Stimulated activated CD8-positive, alpha-beta memory T cell treated with anti-CD3 and anti-CD28 coated beads, Interleukin-7, amount 100 ng/mL, for 48 hours (primary cell): ENCODE data around the gene CNOT11.

Source experiments
- DNase-seq, 2 donors: peaks; one replicate each; pipeline ENCODE4 v3.0.0-alpha.2; 2020; ENCODE audit warnings: low read depth in 1 of 2; ENCODE audit errors: extremely low read depth in 1 of 2

CNOT11 gene

GRCh38 chr2:101274142-101274541 lies 21.5 kb downstream of the CNOT11 start:
- no peak for DNase-seq

- DNase-seq, result no peak
These were observed 24.4 kb downstream of the CNOT11 start for GRCh38 chr2:101277111-101277510.

- no peak for DNase-seq
These were observed 26.2 kb downstream of the CNOT11 start for GRCh38 chr2:101278925-101279324.

GRCh38 chr2:101281482-101281881 lies 28.8 kb downstream of the CNOT11 start:
- DNase-seq, result no peak

- DNase-seq, result no peak
These were observed 30.3 kb downstream of the CNOT11 start for GRCh38 chr2:101282980-101283379.

- DNase-seq, result no peak
These were observed 34.0 kb downstream of the CNOT11 start for GRCh38 chr2:101286684-101287083.

GRCh38 chr2:101287303-101287702 lies 34.6 kb downstream of the CNOT11 start:
- DNase-seq, result no peak

- DNase-seq, result no peak
These were observed 38.0 kb downstream of the CNOT11 start for GRCh38 chr2:101290711-101291110.

- DNase-seq, result no peak
These were observed 39.3 kb downstream of the CNOT11 start for GRCh38 chr2:101291973-101292372.

GRCh38 chr2:101293544-101293943 lies 40.9 kb downstream of the CNOT11 start:
- no peak for DNase-seq

GRCh38 chr2:101294861-101295260 lies 42.2 kb downstream of the CNOT11 start:
- no peak for DNase-seq

GRCh38 chr2:101295895-101296294 lies 43.2 kb downstream of the CNOT11 start:
- DNase-seq, result no peak

GRCh38 chr2:101296371-101296770 lies 43.7 kb downstream of the CNOT11 start:
- DNase-seq, result no peak

- no peak for DNase-seq
These were observed 44.7 kb downstream of the CNOT11 start for GRCh38 chr2:101297383-101297782.

- DNase-seq, result no peak
These were observed 46.9 kb downstream of the CNOT11 start for GRCh38 chr2:101299604-101300003.

- DNase-seq, result peak in 1 of 2 donors; percentile 8
These were observed 47.5 kb downstream of the CNOT11 start for GRCh38 chr2:101300164-101300563.

- DNase-seq, result no peak
These were observed 48.1 kb downstream of the CNOT11 start for GRCh38 chr2:101300836-101301235.

GRCh38 chr2:101302016-101302415 lies 49.3 kb downstream of the CNOT11 start:
- DNase-seq, result no peak

GRCh38 chr2:101303688-101304087 lies 51.0 kb downstream of the CNOT11 start:
- DNase-seq, result no peak

- no peak for DNase-seq
These were observed 52.3 kb downstream of the CNOT11 start for GRCh38 chr2:101305035-101305434.

GRCh38 chr2:101305492-101306078 lies 52.9 kb downstream of the CNOT11 start:
- DNase-seq, result no peak

- no peak for DNase-seq
These were observed 53.7 kb downstream of the CNOT11 start for GRCh38 chr2:101306410-101306809.

- DNase-seq, result no peak
These were observed 54.8 kb downstream of the CNOT11 start for GRCh38 chr2:101307503-101307902.
